A549 (cell line): ENCODE measurements around the gene CCDC171. TPM values are rescaled to one million over a fixed set of nuclear protein-coding genes. Genes with fewer than 3 reads are reported as not detected.

Source experiments
- ATAC-seq, 2 experiments: fragments of 200-7000 bp in 1 of 2; fragments of >200 bp in 1 of 2; cut with Nextera tagmentation in 1 of 2; cut with Tn5 transposase in 1 of 2; 3 replicates each; pipeline versions ENCODE4 v1.8.0 to v1.9.1; 2018 to 2020; ENCODE audit warnings: mild to moderate bottlenecking in 1 of 2, moderate library complexity in 1 of 2
- CTCF ChIA-PET: fragments of 300-600 bp; sonication (Branson Sonifier 250); formaldehyde crosslinking; extraction: SDS; loops from one replicate; lab custom pipeline; 2021; ENCODE audit warnings: antibody characterized with exemption, inconsistent platforms; lab: Yijun Ruan, JAX
- POLR2A ChIA-PET: fragments of 350-600 bp; formaldehyde crosslinking; extraction: SDS; loops from one replicate; lab custom pipeline; 2021; ENCODE audit warnings: antibody characterized with exemption, inconsistent platforms; lab: Yijun Ruan, JAX
- DNase-seq, 2 experiments: peaks; one replicate each; pipeline versions ENCODE4 v3.0.0 to v3.0.0-alpha.2; 2011 to 2016; ENCODE audit warnings: low read depth in 1 of 2, low spot score in 1 of 2
- FAIRE-seq: peaks from 2 replicates; lab custom pipeline; 2011; peaks lifted over from hg19 to GRCh38; lab: Jason Lieb, UNC
- H3K27ac ChIP-seq, 2 experiments: fragments of >200 bp; sonication (Bioruptor Twin); formaldehyde crosslinking; 3 replicates each; pipeline ENCODE4 v1.5.1; 2016 to 2017
- H3K4me1 ChIP-seq: fragments of >200 bp; sonication (Bioruptor Twin); formaldehyde crosslinking; 3 replicates; pipeline ENCODE4 v1.6.1; 2016
- H3K4me2 ChIP-seq: fragments of >200 bp; sonication (Bioruptor Twin); formaldehyde crosslinking; 3 replicates; pipeline ENCODE4 v1.6.1; 2016
- H3K4me3 ChIP-seq: fragments of >200 bp; sonication (Bioruptor Twin); formaldehyde crosslinking; 3 replicates; pipeline ENCODE4 v1.5.1; 2016
- H3K9me3 ChIP-seq: fragments of >200 bp; sonication (Bioruptor Twin); formaldehyde crosslinking; 3 replicates; pipeline ENCODE4 v1.6.1; 2016
- ATOH8 ChIP-seq: fragments of 250-450 bp; sonication (Bioruptor Pico); IDR thresholded peaks from 2 replicates; pipeline ENCODE4 v1.5.0; 2020; ENCODE audit warnings: low read depth, mild to moderate bottlenecking, moderate library complexity
- BHLHE40 ChIP-seq: IDR thresholded peaks from 2 replicates; pipeline ENCODE4 v1.6.1; 2012; ENCODE audit warnings: low read depth, low read length, inconsistent platforms
- CBX2 ChIP-seq: fragments of 200-600 bp; sonication (generic); IDR thresholded peaks from 2 replicates; pipeline ENCODE4 v1.6.1; 2016; ENCODE audit warnings: low read depth, mild to moderate bottlenecking, borderline replicate concordance
- CBX8 ChIP-seq: fragments of 200-600 bp; sonication (generic); IDR thresholded peaks from 2 replicates; pipeline ENCODE4 v1.6.1; 2016
- CHD2 ChIP-seq: fragments of 150-350 bp; IDR thresholded peaks from 2 replicates; pipeline ENCODE4 v1.6.1; 2014; ENCODE audit warnings: low read length; ENCODE audit not compliant: partially characterized antibody
- E2F6 ChIP-seq: IDR thresholded peaks from 2 replicates; pipeline ENCODE4 v1.6.1; 2012; ENCODE audit warnings: low read depth, borderline replicate concordance
- EHF ChIP-seq: fragments of 250-450 bp; sonication (Bioruptor Pico); IDR thresholded peaks from 2 replicates; pipeline ENCODE4 v1.5.0; 2020; ENCODE audit warnings: mild to moderate bottlenecking
- EHMT2 ChIP-seq: fragments of 200-600 bp; sonication (generic); IDR thresholded peaks from 2 replicates; pipeline ENCODE4 v1.6.1; 2016; ENCODE audit warnings: antibody characterized with exemption, low read depth, mild to moderate bottlenecking, moderate library complexity
- ELK1 ChIP-seq: fragments of 150-350 bp; IDR thresholded peaks from 2 replicates; pipeline ENCODE4 v1.6.1; 2014; ENCODE audit warnings: low read depth, mild to moderate bottlenecking, low read length
- EP300 ChIP-seq, 2 experiments: fragments of >200 bp; sonication (Bioruptor Twin); formaldehyde crosslinking; IDR thresholded peaks; 2 replicates in 1 of 2; 3 replicates in 1 of 2; pipeline ENCODE4 v1.6.1; 2016 to 2017
- ESRRA ChIP-seq: fragments of 150-350 bp; IDR thresholded peaks from 2 replicates; pipeline ENCODE4 v1.6.1; 2014; ENCODE audit warnings: mild to moderate bottlenecking, low read length, borderline replicate concordance
- FOSB ChIP-seq: fragments of 250-450 bp; sonication (Bioruptor Pico); IDR thresholded peaks from 2 replicates; pipeline ENCODE4 v1.5.0; 2020; ENCODE audit warnings: mild to moderate bottlenecking, moderate library complexity
- HDAC2 ChIP-seq: fragments of 200-600 bp; sonication (generic); IDR thresholded peaks from 2 replicates; pipeline ENCODE4 v1.6.1; 2016
- HES2 ChIP-seq: fragments of >200 bp; sonication (Bioruptor Twin); formaldehyde crosslinking; IDR thresholded peaks from 2 replicates; pipeline ENCODE4 v1.6.1; 2016
- HEYL ChIP-seq: fragments of 250-450 bp; sonication (Bioruptor Pico); IDR thresholded peaks from 2 replicates; pipeline ENCODE4 v1.8.0; 2021; ENCODE audit warnings: mild to moderate bottlenecking, moderate library complexity
- JUNB ChIP-seq: fragments of >200 bp; sonication (Bioruptor Twin); formaldehyde crosslinking; IDR thresholded peaks from 2 replicates; pipeline ENCODE4 v1.6.1; 2016
- MAFK ChIP-seq: fragments of 450-650 bp; IDR thresholded peaks from 2 replicates; pipeline ENCODE4 v1.6.1; 2014; ENCODE audit not compliant: partially characterized antibody
- MAZ ChIP-seq: fragments of 150-350 bp; IDR thresholded peaks from 2 replicates; pipeline ENCODE4 v1.6.1; 2014; ENCODE audit warnings: antibody characterized with exemption, low read depth, low read length, borderline replicate concordance
- MYC ChIP-seq: IDR thresholded peaks from 2 replicates; pipeline ENCODE4 v1.6.1; 2012; ENCODE audit warnings: mild to moderate bottlenecking, inconsistent platforms, low read length, improper control_type of control experiment, borderline replicate concordance
- NFE2L2 ChIP-seq: fragments of 150-350 bp; conservative IDR thresholded peaks from 2 replicates; pipeline ENCODE4 v1.6.1; 2014; ENCODE audit warnings: low read length
- POLR2AphosphoS2 ChIP-seq: conservative IDR thresholded peaks from 2 replicates; pipeline ENCODE4 v1.6.1; 2012; ENCODE audit warnings: low read length, improper control_type of control experiment, inconsistent platforms
- RAD21 ChIP-seq, 2 experiments: fragments of >200 bp in 1 of 2; sonication (Bioruptor Twin) in 1 of 2; formaldehyde crosslinking in 1 of 2; IDR thresholded peaks in 1 of 2; conservative IDR thresholded peaks in 1 of 2; 2 replicates in 1 of 2; 3 replicates in 1 of 2; pipeline ENCODE4 v1.6.1; 2012 to 2018; ENCODE audit warnings: inconsistent platforms in 1 of 2
- REST ChIP-seq: fragments of 200-600 bp; sonication (generic); IDR thresholded peaks from 2 replicates; pipeline ENCODE4 v1.6.1; 2016; ENCODE audit warnings: antibody characterized with exemption, mild to moderate bottlenecking, moderate library complexity
- RNF2 ChIP-seq: fragments of 200-600 bp; sonication (generic); IDR thresholded peaks from 2 replicates; pipeline ENCODE4 v1.6.1; 2016; ENCODE audit warnings: low read depth, mild to moderate bottlenecking, antibody characterized with exemption, moderate library complexity, borderline replicate concordance
- ZSCAN20 ChIP-seq: fragments of 250-450 bp; sonication (Bioruptor Pico); IDR thresholded peaks from 2 replicates; pipeline ENCODE4 v1.8.0; 2022; ENCODE audit warnings: mild to moderate bottlenecking, moderate library complexity
- WGBS: methylation state at CpG from one replicate; pipeline ENCODE4 v1.1.6; 2017; ENCODE audit errors: missing lambda C conversion rate; 5-methylcytosine and 5-hydroxymethylcytosine counted together
- polyA plus RNA-seq, 4 experiments: library from polyadenylated mRNA; depleted of rRNA in 3 of 4; stranded (reverse); fragments of >200 nt; fragmentation: RNase III in 1 of 4; extraction: RNeasy Plus Mini Kit Qiagen cat#74134 plus additional on column Dnase treatment in 1 of 4; gene quantifications; 2 replicates in 3 of 4; 3 replicates in 1 of 4; pipeline ENCODE4 v1.2.3, GENCODE V29; 2011 to 2017

CCDC171 gene
- polyA plus RNA-seq, 2 of the 4 experiments (the other 2 are of a cell fraction): 0.88 to 1.3 TPM

GRCh38 chr9:15741015-15741414, 188.2 kb downstream of the CCDC171 start:
- ChIA-PET CTCF (no interaction called here), POLR2A (no interaction called here)
- no peak overlapping the region for H3K4me3 ChIP-seq
- no peak overlapping the region for H3K4me2 ChIP-seq
- H3K27ac ChIP-seq: no peak overlapping the region
- ATAC-seq (no peak), FAIRE-seq (no peak), DNase-seq (no peak)
- peaks cover 15% of the 10 kb centered on the region for H3K4me1 ChIP-seq
- no peaks in the 10 kb centered on the region for H3K9me3 ChIP-seq
- WGBS: 8% methylated on average over 2 of the region's 2 CpGs
- TF ChIP-seq RAD21 (conservative IDR thresholded peaks at IDR 0.05 in 1 of 2, IDR thresholded peaks at IDR 0.05 in 1 of 2) (no peak), EHMT2 (no peak), EP300 (IDR thresholded peaks at IDR 0.05) (no peak), NFE2L2 (no peak), CHD2 (no peak), REST (no peak), E2F6 (no peak), RNF2 (no peak), ESRRA (no peak), HES2 (no peak), EHF (CRISPR knock-in tag) (no peak), JUNB (no peak), ELK1 (no peak), CBX8 (no peak), FOSB (CRISPR knock-in tag) (no peak), MYC (no peak)
- TF ChIP-seq, all 56 proteins: peak for 0

GRCh38 chr9:15743512-15743911, 190.7 kb downstream of the CCDC171 start:
- ATAC-seq (no peak), FAIRE-seq (no peak), DNase-seq (no peak)
- no peak overlapping the region for H3K27ac ChIP-seq
- WGBS: 85% methylated on average over 1 of the region's 1 CpG
- ChIA-PET POLR2A (no interaction called here), CTCF (no interaction called here)
- peaks cover 7% of the 10 kb centered on the region for H3K4me1 ChIP-seq
- no peak overlapping the region for H3K4me2 ChIP-seq
- no peaks in the 10 kb centered on the region for H3K9me3 ChIP-seq
- no peak for TF ChIP-seq ATOH8
- no peak for TF ChIP-seq HDAC2
- TF ChIP-seq CBX2: no peak
- no peak for TF ChIP-seq POLR2AphosphoS2
- TF ChIP-seq REST: no peak
- TF ChIP-seq MAFK: no peak
- no peak for TF ChIP-seq HEYL (CRISPR knock-in tag)
- no peak for TF ChIP-seq MAZ
- TF ChIP-seq NFE2L2: no peak
- no peak for TF ChIP-seq ZSCAN20
- no peak for TF ChIP-seq BHLHE40
- H3K4me3 ChIP-seq: no peak overlapping the region
